ENCODE results near the gene ZNF12.

- TF ChIP-seq SUZ12 (IDR thresholded peaks at IDR 0.05; ENCODE audit: low read length): no peak
- no peak for TF ChIP-seq CTCF (IDR thresholded peaks at IDR 0.05; ENCODE audit: control extremely low read depth in 1 of 3, insufficient read depth in 1 of 3, low read depth in 1 of 3, low read length in 3 of 3)
- TF ChIP-seq POLR2AphosphoS5 (IDR thresholded peaks at IDR 0.05; ENCODE audit: low read depth, low read length): peak; percentile 78
- no peak for TF ChIP-seq EP300 (IDR thresholded peaks at IDR 0.05; ENCODE audit: borderline replicate concordance in 1 of 2, low read depth in 2 of 2, low read length in 2 of 2)
- TF ChIP-seq POLR2A (IDR thresholded peaks at IDR 0.05; ENCODE audit: control extremely low read depth in 1 of 2, low read depth in 2 of 2, low read length in 2 of 2): peak in 1 of 2 experiments; percentile 63; a peak in 1 of 3 replicates
- TF ChIP-seq YY1 (IDR thresholded peaks at IDR 0.05; ENCODE audit: low read depth, low read length): no peak
- TF ChIP-seq SP2 (IDR thresholded peaks at IDR 0.05; ENCODE audit: low read length): no peak
- no peak for TF ChIP-seq ATF3 (IDR thresholded peaks at IDR 0.05; ENCODE audit: insufficient read depth, low read depth, low read length)
- TF ChIP-seq CEBPB (IDR thresholded peaks at IDR 0.05; ENCODE audit: low read depth, low read length): no peak
- TF ChIP-seq HDAC2 (IDR thresholded peaks at IDR 0.05; ENCODE audit: borderline replicate concordance in 1 of 2, low read depth in 2 of 2, low read length in 2 of 2): no peak; a peak in 1 of 4 replicates
- TF ChIP-seq USF2 (IDR thresholded peaks at IDR 0.05; ENCODE audit: low read length): no peak
- no peak for TF ChIP-seq SIN3A (conservative IDR thresholded peaks at IDR 0.05 in 1 of 2, IDR thresholded peaks at IDR 0.05 in 1 of 2; ENCODE audit: low read depth in 1 of 2, low read length in 2 of 2)
- TF ChIP-seq SP1 (IDR thresholded peaks at IDR 0.05; ENCODE audit: low read depth, low read length): no peak
These were observed at the start of gene ZNF12 for GRCh38 chr7:6706666-6707407.

Measured in H1 (cell line).